22Rv1 (cell line): ENCODE measurements around the gene LPIN1.

ENCODE experiments used
- H3K27ac ChIP-seq: fragments of 450-650 bp; 2 replicates; pipeline ENCODE4 v1.5.1; 2017
- CTCF ChIP-seq: fragments of 450-650 bp; IDR thresholded peaks from 2 replicates; pipeline ENCODE4 v1.5.1; 2017; ENCODE audit warnings: mild to moderate bottlenecking
- ZFX ChIP-seq: fragments of 450-650 bp; IDR thresholded peaks from 2 replicates; pipeline ENCODE4 v1.6.1; 2017; ENCODE audit warnings: antibody characterized with exemption, borderline replicate concordance

LPIN1 gene

GRCh38 chr2:11788461-11789124, 42.2 kb downstream of the LPIN1 start:
- TF ChIP-seq CTCF, result no peak
- TF ChIP-seq ZFX, result no peak

GRCh38 chr2:11789243-11789642, 42.8 kb downstream of the LPIN1 start:
- TF ChIP-seq ZFX (no peak), CTCF (no peak)
- no peak overlapping the region for H3K27ac ChIP-seq

More at GRCh38 chr2:11788461-11789124, 42.2 kb downstream of the LPIN1 start:
- no peak overlapping the region for H3K27ac ChIP-seq

- TF ChIP-seq CTCF (no peak), ZFX (no peak)
- H3K27ac ChIP-seq, result no peak overlapping the region
These were observed 43.8 kb downstream of the LPIN1 start for GRCh38 chr2:11790228-11790627.

GRCh38 chr2:11795590-11795989, 49.2 kb downstream of the LPIN1 start:
- H3K27ac ChIP-seq, result no peak overlapping the region
- TF ChIP-seq CTCF, result no peak
- no peak for TF ChIP-seq ZFX

GRCh38 chr2:11796190-11797171, 50.0 kb downstream of the LPIN1 start:
- H3K27ac ChIP-seq, result no peak overlapping the region
- TF ChIP-seq CTCF (no peak), ZFX (no peak)

- no peak overlapping the region for H3K27ac ChIP-seq
- no peak for TF ChIP-seq CTCF
- no peak for TF ChIP-seq ZFX
These were observed 51.4 kb downstream of the LPIN1 start for GRCh38 chr2:11797846-11798245.
